SHP77 (cell line): ENCODE results near the gene NDUFS3.
A peak's percentile ranks its signal among the peaks of the same experiment; 100 is the strongest.

Experiments
- DNase-seq, 2 experiments: peaks; one replicate each; lab custom pipeline; 2025; lab: John Stamatoyannopoulos, UW

The NDUFS3 gene

DNA sequence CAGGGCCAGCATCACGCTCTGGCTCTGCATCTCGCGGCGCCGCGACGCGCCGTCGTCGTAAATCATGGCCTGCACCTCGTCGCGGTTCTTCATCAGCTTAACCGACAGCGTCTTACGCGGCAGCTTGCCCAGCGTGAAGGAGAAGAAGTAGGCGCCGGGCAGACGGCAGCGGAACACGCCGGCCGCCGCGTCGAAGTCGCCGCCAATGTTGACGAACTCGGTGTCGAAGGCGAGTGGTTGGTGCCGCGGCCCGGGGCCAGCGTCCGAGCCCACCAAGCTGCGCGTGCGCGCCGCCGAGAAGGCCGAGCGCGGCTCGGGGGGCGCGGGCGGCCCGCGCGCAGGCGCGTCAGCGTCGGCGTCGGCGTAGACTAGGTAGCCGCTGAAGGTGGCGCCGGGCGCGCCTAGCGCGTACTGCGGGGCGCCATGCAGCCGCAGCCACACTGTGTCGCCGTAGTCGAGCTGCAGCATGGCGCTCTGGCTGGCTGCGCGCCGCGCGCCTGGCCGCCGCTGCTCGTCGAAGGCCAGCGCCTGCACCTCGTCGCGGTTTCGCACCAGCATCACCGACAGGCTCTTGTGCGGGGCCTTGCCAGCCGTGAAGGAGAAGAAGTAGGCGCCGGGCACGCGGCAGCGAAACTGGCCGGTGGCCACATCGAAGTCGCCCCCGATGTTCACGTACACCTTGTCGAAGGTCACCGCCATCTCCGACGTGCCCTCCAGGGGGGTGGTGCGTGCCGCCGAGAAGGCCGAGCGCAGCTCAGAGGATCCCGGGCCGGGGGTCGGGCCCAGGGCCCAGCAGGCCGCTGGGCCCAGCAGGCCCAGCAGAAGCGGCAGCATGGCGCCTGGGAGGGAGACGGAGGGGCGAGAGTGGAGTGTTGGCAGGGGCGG is 11.3 kb downstream of the NDUFS3 start:
- no peak for DNase-seq

DNA sequence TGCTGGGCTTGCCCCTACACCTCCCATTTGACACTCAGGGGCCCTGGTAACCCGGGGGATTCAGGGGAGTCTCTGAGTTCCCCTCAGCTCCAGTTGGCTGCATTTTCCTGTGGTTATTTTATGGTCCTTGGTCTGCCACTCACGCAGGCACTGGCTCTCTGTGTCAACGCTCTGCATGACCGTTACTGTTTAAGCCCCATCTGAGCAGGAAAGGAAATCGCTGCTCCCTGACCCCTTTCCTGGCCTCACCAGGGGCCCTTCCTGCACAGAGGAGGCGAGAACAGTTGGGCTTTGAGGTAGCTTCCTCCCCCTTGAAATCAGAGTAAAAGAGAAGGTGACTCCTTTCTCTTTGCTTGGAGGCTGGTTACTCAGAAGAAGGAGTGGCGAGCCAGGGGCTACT is 12.9 kb downstream of the NDUFS3 start:
- no peak for DNase-seq

DNA sequence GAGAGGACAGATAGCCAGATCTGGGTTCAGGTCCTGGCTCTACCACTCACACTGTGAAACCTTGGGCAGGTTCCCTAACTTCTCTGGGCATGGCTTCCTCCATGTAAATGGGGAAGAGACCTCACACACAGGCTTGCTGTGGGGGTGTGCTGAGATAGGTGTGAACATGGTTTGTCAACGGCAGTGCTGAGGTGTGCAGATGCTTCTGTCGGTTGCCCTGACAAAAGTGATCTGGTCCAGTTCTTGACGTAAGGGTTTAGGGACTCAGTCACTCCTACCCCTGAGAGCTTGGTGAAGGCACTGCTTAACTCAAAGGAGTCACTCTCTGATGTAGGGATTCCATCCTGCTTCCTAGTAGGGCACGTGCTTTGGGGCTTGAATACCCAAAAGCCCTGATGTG is 13.4 kb downstream of the NDUFS3 start:
- DNase-seq, result no peak

DNA sequence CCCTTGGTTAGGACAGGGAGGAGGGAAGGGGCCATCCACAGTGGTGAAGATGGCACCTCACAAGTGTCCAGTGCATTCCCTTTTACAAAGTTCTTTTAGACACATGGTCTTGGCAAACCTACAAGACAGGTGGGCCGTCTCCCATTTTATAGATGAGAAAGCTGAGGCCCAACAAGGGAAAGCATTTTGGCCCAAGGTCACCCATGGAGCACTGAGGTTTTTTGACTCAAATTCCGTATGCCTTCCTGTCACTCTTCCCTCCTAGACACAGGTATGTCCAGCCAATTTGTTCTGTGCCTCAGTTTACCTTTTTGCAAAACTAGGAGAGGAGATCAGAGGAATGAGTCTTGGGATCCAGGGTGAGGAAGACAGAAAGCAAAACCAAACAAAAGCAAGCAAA is 14.1 kb downstream of the NDUFS3 start:
- no peak for DNase-seq

- DNase-seq, result no peak
Measured at GRCh38 chr11:47593492-47593933, 14.6 kb downstream of the NDUFS3 start.

GRCh38 chr11:47593934-47594855 is 15.3 kb downstream of the NDUFS3 start, which contains the start of gene C1QTNF4:
Gene C1QTNF4, minus strand, starts transcription at chr11:47594411. Its CDS starts 3,601 bp downstream, at chr11:47590810.
- no peak for DNase-seq

GRCh38 chr11:47595029-47595428 is 16.2 kb downstream of the NDUFS3 start:
- DNase-seq, result no peak

GRCh38 chr11:47595967-47596366 is 17.1 kb downstream of the NDUFS3 start:
- no peak for DNase-seq

GRCh38 chr11:47599902-47600301 is 21.0 kb downstream of the NDUFS3 start:
- DNase-seq, result no peak

DNA sequence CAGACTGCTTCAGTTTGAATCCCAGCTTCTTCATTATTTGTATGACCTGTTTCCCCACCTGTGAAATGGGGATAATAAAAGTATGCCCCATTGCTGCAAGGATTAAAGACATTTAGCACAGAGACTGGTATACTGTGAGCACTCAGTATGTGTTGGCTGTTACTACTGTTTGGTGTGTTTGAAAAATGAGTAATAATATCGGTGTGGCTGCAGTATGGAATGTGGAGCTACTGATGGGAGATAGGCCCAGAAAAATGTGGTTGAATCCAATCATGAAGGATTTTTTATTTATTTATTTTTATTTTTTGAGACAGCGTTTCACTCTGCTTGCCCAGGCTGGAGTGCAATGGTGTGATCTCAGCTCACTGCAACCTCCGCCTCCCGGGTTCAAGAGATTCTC is 24.4 kb downstream of the NDUFS3 start:
- DNase-seq, result no peak

- DNase-seq, result no peak
Measured at GRCh38 chr11:47605921-47606320, 27.0 kb downstream of the NDUFS3 start.

GRCh38 chr11:47606731-47607130 is 27.9 kb downstream of the NDUFS3 start:
- no peak for DNase-seq

DNA sequence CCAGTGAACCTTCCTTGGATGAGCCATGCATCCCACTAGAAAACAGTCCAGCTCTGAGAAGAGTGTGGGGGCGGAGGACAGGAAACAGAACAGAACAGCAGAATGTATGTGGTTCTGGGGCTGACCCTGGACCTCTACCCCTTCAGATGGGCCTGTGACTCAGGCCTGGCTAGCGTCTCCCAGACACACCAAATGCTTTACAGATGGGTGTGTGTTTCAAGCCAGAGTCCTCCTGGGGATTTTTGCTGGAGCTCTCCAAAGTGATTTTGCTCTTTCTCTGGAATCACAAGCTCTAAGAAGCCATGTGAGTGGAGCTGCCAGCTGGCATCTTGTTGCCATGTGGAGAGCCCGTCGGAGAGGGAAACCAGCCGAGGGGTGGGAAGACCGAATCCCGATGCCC is 28.5 kb downstream of the NDUFS3 start:
- no peak for DNase-seq

GRCh38 chr11:47609675-47610074 is 30.8 kb downstream of the NDUFS3 start:
- no peak for DNase-seq

- DNase-seq, result no peak
Measured at GRCh38 chr11:47611348-47611794, 32.5 kb downstream of the NDUFS3 start.

- DNase-seq, result no peak
Measured at GRCh38 chr11:47615249-47615648, 36.4 kb downstream of the NDUFS3 start.

GRCh38 chr11:47616726-47617416 is 38.0 kb downstream of the NDUFS3 start:
- DNase-seq, result peak; percentile 20 to 42

- DNase-seq, result no peak
Measured at GRCh38 chr11:47617417-47617809, 38.5 kb downstream of the NDUFS3 start.

DNA sequence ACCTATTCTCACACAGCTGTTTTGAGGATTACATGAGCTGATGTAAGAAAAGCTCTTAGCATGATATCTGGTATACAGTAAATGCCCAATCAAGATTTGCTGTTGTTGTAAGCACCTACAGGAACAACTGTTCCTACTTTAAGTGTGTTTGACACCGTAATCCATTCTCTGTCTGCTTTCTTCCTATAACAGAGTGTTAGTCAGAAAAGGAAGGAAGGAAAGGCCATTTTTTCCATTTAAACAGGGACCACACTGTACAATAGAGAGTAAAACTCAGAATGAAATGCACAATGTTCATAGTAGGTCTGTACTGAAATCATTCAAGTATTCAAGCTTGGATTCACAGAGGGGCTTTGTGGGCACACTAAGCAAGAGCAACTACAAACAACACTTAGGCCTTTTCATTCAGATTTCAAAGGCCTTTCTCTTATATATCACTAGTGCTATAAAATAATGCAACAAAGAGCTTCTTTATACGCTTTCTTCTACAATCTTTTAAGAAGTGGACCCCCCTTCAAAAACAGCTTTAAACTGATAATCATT is 42.0 kb downstream of the NDUFS3 start:
- no peak for DNase-seq

DNA sequence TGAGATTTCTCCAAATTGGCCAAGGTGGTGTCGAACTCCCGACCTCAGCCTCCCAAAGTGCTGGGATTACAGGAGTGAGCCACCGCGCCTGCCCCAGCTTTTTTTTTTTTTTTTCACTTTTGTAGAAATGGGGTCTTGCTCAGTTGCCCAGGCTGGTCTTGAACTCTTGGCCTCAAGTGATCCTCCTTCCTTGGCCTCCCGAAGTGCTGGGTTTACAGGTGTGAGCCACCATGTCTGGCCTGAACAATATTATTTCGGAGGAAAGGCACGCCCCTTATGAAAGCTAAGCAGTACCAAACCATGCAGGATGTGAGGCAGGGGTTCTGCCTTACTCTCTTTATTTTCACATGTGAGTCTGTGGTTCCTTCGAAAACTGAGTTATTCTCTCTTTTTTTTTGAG is 47.4 kb downstream of the NDUFS3 start:
- no peak for DNase-seq

GRCh38 chr11:47628026-47628425 is 49.2 kb downstream of the NDUFS3 start:
- no peak for DNase-seq

GRCh38 chr11:47631473-47631872 is 52.6 kb downstream of the NDUFS3 start:
- no peak for DNase-seq
